CD1c-positive myeloid dendritic cell (primary cell): Measurements from ENCODE around the gene L3MBTL4.

Experiments used
- DNase-seq: peaks from one replicate; pipeline ENCODE4 v3.0.0-alpha.2; 2016; ENCODE audit errors: extremely low spot score

The L3MBTL4 gene

GRCh38 chr18:5964108-5964507 lies 450.6 kb downstream of the L3MBTL4 start:
- no peak for DNase-seq

GRCh38 chr18:5963267-5963666 lies 451.4 kb downstream of the L3MBTL4 start:
- DNase-seq: no peak

DNA sequence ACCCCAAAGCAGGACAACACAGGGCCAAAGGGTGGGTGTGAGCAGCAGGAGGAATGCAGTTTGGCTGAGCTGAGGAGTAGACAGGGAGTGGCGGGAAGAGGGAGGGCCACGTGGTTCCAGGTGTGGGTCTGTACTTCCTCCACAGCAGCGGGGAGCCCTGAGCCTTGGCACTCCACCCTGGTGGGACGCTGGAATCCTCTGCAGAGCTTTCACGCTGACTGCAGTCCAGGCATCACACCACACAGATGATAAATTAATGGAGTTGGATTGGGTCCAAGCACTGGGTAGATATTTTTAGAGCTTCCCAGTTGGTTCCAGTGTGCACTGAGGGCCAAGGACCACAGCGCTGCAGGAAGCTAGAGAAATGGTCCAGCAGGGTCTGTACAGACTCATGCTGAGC lies 452.3 kb downstream of the L3MBTL4 start:
- no peak for DNase-seq

DNA sequence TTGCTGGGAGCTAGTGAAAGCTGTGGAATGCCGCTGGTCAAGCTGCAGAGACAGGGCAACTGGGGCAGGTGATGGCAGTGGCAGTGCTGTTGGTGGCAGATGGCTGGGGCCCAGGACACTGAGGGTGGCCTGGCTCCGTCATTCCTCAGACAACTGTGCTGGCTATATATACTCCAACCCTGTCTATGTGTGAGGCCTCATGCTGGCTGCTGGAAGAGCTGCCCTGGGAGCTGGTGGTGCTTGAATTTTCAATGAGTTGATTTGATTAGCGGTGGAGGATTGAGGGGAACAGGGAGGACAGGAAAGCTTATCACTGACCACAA lies 452.9 kb downstream of the L3MBTL4 start:
- DNase-seq: no peak

GRCh38 chr18:5961097-5961827 lies 453.4 kb downstream of the L3MBTL4 start:
- DNase-seq: no peak

GRCh38 chr18:5958822-5959221 lies 455.9 kb downstream of the L3MBTL4 start:
- DNase-seq: no peak

DNA sequence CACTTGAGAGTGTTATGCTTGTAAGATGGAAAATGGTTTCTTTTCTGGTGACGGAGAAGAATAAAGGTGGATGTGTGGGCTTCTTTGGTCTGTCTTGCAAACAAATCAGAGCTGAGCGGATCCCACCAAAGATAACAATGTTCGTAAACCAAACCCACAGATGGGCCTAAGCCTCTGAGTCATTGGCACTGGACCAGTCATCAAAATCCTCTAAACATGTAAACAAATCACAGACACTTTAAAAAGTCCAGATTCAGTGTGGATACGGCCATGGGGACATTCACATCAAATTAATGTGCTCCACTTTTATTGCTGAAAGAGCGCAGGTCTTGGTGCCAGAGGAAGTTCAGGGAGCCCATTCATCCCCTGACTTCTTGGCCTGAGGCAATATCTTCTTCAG lies 458.9 kb downstream of the L3MBTL4 start:
- no peak for DNase-seq

GRCh38 chr18:5951515-5952091 lies 463.1 kb downstream of the L3MBTL4 start:
- DNase-seq: no peak

DNA sequence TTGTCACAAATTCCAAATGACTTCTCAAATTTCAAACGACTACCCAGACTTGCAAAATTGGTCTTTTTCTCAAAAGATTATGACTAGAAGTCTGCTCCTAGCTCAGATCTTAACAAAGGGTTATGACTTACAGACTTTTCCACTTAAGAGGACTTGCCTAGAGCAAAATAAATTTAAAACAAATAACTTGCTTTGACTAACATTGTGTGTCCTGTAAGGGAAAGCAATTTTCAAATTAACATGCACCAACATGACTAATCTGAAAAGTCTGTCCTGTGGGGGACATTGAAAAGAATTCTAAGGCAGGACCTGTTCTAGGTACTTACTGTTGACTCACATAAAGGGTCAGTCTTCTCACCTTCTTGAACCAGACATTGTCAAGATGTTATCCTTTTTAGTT lies 465.9 kb downstream of the L3MBTL4 start:
- DNase-seq: no peak

GRCh38 chr18:5948237-5948636 lies 466.5 kb downstream of the L3MBTL4 start:
- no peak for DNase-seq

- no peak for DNase-seq
Measured at GRCh38 chr18:5944448-5944847, 470.3 kb downstream of the L3MBTL4 start.

- DNase-seq: no peak
Measured at GRCh38 chr18:5943514-5943913, 471.2 kb downstream of the L3MBTL4 start.

GRCh38 chr18:5942591-5942990 lies 472.1 kb downstream of the L3MBTL4 start:
- DNase-seq: no peak

- no peak for DNase-seq
Measured at GRCh38 chr18:5941890-5942289, 472.8 kb downstream of the L3MBTL4 start.

- DNase-seq: no peak
Measured at GRCh38 chr18:5939801-5940667, 474.7 kb downstream of the L3MBTL4 start.

GRCh38 chr18:5937795-5938194 lies 476.9 kb downstream of the L3MBTL4 start:
- no peak for DNase-seq

DNA sequence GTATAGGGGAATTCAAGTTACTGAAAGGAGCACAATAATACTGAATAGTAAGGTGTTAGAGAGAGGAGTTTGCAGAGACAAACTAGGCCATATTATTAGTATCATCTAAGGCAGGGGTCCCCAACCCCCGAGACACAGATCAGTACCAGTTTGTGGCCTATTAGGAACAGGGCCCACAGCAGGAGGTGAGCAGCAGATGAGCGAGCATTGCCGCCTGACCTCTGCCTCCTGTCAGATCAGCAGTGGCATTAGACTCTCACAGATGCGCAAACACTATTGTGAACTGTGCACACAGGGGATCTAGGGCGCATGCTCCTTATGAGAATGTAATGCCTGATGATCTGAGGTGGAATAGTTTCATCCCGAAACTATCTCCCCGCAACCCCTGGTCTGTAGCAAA lies 477.6 kb downstream of the L3MBTL4 start:
- DNase-seq: no peak

GRCh38 chr18:5930789-5931188 lies 483.9 kb downstream of the L3MBTL4 start:
- DNase-seq: no peak

- no peak for DNase-seq
Measured at GRCh38 chr18:5918205-5918858, 496.4 kb downstream of the L3MBTL4 start.

DNA sequence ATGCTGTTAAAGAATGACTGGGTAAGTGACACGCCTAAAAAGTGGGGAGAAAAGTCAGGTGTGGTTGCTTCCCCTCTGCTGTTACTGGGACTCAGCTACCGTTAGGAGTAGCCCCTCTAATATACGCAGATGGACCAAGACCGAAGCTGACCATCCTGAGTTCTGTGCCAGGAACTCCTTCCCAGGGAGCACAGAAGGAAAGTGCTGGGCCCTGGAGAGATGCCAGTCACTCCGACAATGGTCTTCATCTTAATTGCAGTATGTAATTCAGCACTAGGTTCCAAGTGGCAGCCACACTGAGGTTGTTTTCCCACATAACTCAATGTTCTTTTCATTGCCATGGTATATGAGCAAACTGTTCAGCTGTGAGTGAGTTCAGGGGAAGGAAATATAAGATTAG lies 499.8 kb downstream of the L3MBTL4 start:
- no peak for DNase-seq

DNA sequence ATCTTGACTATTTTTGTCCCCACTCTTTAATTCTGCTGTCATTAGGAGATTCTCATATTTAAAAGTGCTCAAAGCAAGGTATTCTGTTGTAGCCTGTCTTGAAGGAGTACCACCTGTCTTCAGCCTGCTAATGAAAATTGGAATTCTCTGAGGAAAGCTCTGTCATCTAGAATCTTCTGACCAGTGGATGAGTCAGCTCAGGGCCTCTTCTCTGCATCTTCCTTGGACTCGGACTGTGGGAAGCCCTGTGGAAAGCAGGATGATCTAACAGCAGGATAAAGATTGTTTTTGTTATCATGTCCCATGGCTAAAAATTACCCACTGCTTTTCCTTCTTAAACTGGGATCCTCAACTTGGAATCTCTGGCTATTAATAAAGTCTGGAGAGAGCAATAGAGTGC lies 500.7 kb downstream of the L3MBTL4 start:
- DNase-seq: no peak

DNA sequence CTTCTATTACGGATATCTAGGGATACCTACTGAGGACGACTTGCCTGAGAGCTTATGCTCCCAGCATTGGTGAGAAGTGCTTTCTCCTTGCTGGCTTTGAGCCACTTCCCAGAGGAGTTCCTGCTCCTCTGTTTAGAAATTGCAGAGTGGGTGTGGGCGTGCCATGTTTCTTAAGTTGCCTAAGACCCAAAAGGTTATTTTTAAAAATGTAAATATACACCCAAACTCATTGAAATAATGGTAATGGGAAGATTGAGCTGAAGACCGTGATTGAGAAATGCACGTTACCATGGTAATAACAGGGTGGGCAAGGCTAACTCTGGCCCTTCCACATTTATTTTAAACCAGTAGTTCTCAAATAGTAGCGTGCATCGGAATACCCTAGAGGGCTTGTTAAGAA lies 502.1 kb downstream of the L3MBTL4 start:
- no peak for DNase-seq
